Mesenchymal stem cell (in vitro differentiated cells and primary cell): Measurements from ENCODE around the gene HOXD9.
A peak's percentile ranks its signal among the peaks of the same experiment; 100 is the strongest.

Experiments
- DNase-seq: peaks from one replicate; pipeline ENCODE4 v3.0.0-alpha.2; 2013
- H2AFZ ChIP-seq: one replicate; pipeline ENCODE4 v1.6.1; 2013; ENCODE audit warnings: low read depth, mild to moderate bottlenecking, control low read depth, inconsistent platforms, low read length, moderate library complexity
- H2AK5ac ChIP-seq: 2 replicates; pipeline ENCODE4 v1.6.1; 2013; ENCODE audit warnings: low read length, moderate library complexity, mild to moderate bottlenecking, inconsistent platforms; ENCODE audit not compliant: severe bottlenecking
- H2BK120ac ChIP-seq: one replicate; pipeline ENCODE4 v1.6.1; 2013; ENCODE audit warnings: low read depth, mild to moderate bottlenecking, inconsistent platforms, low read length, moderate library complexity
- H2BK12ac ChIP-seq, 2 experiments: one replicate each; pipeline ENCODE4 v1.6.1; 2013; ENCODE audit warnings: inconsistent platforms in 2 of 2, low read length in 2 of 2, mild to moderate bottlenecking in 2 of 2, moderate library complexity in 2 of 2, control low read depth in 1 of 2
- H2BK15ac ChIP-seq: one replicate; pipeline ENCODE4 v1.6.1; 2013; ENCODE audit warnings: mild to moderate bottlenecking, low read depth, inconsistent platforms; ENCODE audit not compliant: poor library complexity, severe bottlenecking
- H2BK5ac ChIP-seq: 2 replicates; pipeline ENCODE4 v1.6.1; 2013; ENCODE audit warnings: low read depth, mild to moderate bottlenecking, low read length, control low read depth, inconsistent platforms; ENCODE audit not compliant: poor library complexity, severe bottlenecking
- H3K14ac ChIP-seq, 2 experiments: one replicate each; pipeline ENCODE4 v1.6.1; 2013; ENCODE audit warnings: inconsistent platforms in 2 of 2, low read length in 2 of 2, control low read depth in 1 of 2, mild to moderate bottlenecking in 1 of 2, moderate library complexity in 1 of 2
- H3K18ac ChIP-seq, 2 experiments: one replicate each; pipeline ENCODE4 v1.6.1; 2013; ENCODE audit warnings: inconsistent platforms in 2 of 2, low read length in 2 of 2, control low read depth in 1 of 2, low read depth in 1 of 2, mild to moderate bottlenecking in 1 of 2
- H3K23ac ChIP-seq, 2 experiments: one replicate each; pipeline ENCODE4 v1.6.1; 2013; ENCODE audit warnings: inconsistent platforms in 2 of 2, low read length in 2 of 2, mild to moderate bottlenecking in 2 of 2, moderate library complexity in 2 of 2, control low read depth in 1 of 2
- H3K27ac ChIP-seq: 2 replicates; pipeline ENCODE4 v1.5.1; 2013; ENCODE audit warnings: mild to moderate bottlenecking, moderate library complexity, low read length, control low read depth, inconsistent platforms; ENCODE audit not compliant: poor library complexity, severe bottlenecking
- H3K27me3 ChIP-seq, 2 experiments: 2 replicates each; pipeline versions ENCODE4 v1.6.1 to v1.7.0; 2013; ENCODE audit warnings: low read length in 2 of 2, mild to moderate bottlenecking in 2 of 2, moderate library complexity in 2 of 2, control low read depth in 1 of 2, inconsistent platforms in 1 of 2; ENCODE audit not compliant: control insufficient read depth in 1 of 2, insufficient read depth in 1 of 2
- H3K36me3 ChIP-seq, 2 experiments: 2 replicates each; pipeline versions ENCODE4 v1.6.1 to v1.7.0; 2013; ENCODE audit warnings: low read length in 2 of 2, control low read depth in 1 of 2, inconsistent platforms in 1 of 2, low read depth in 1 of 2, mild to moderate bottlenecking in 1 of 2; ENCODE audit not compliant: insufficient read depth in 2 of 2, control insufficient read depth in 1 of 2
- H3K4ac ChIP-seq, 2 experiments: one replicate each; pipeline ENCODE4 v1.6.1; 2013; ENCODE audit warnings: inconsistent platforms in 2 of 2, low read length in 2 of 2, mild to moderate bottlenecking in 2 of 2, moderate library complexity in 2 of 2, control low read depth in 1 of 2, low read depth in 1 of 2
- H3K4me1 ChIP-seq: 2 replicates; pipeline ENCODE4 v1.6.1; 2013; ENCODE audit warnings: low read depth, low read length, control low read depth; ENCODE audit not compliant: control insufficient read depth, insufficient read depth
- H3K4me2 ChIP-seq: 2 replicates; pipeline ENCODE4 v1.6.1; 2013; ENCODE audit warnings: low read length, mild to moderate bottlenecking, inconsistent platforms; ENCODE audit not compliant: poor library complexity, severe bottlenecking
- H3K4me3 ChIP-seq, 2 experiments: 2 replicates each; pipeline versions ENCODE4 v1.5.1 to v1.7.0; 2013; ENCODE audit warnings: low read length in 2 of 2, mild to moderate bottlenecking in 2 of 2, control low read depth in 1 of 2, low read depth in 1 of 2; ENCODE audit not compliant: insufficient read depth in 1 of 2
- H3K79me1 ChIP-seq: replicated peaks from 2 replicates; pipeline ENCODE4 v1.6.1; 2013; ENCODE audit warnings: mild to moderate bottlenecking, control low read depth, low read length, inconsistent platforms; ENCODE audit not compliant: poor library complexity, severe bottlenecking
- H3K9ac ChIP-seq: 2 replicates; pipeline ENCODE4 v1.7.0; 2013; ENCODE audit warnings: mild to moderate bottlenecking, low read length, moderate library complexity
- H3K9me3 ChIP-seq: 2 replicates; pipeline ENCODE4 v1.7.0; 2013; ENCODE audit warnings: mild to moderate bottlenecking, low read length; ENCODE audit not compliant: control insufficient read depth
- H4K8ac ChIP-seq: one replicate; pipeline ENCODE4 v1.6.1; 2013; ENCODE audit warnings: inconsistent platforms, mild to moderate bottlenecking, low read length, moderate library complexity
- H4K91ac ChIP-seq: one replicate; pipeline ENCODE4 v1.6.1; 2013; ENCODE audit warnings: mild to moderate bottlenecking, low read length, inconsistent platforms
- WGBS: methylation state at CpG from one replicate; pipeline ENCODE4 v1.1.7; 2013; ENCODE audit warnings: mixed read lengths; 5-methylcytosine and 5-hydroxymethylcytosine counted together

HOXD9 gene

DNA sequence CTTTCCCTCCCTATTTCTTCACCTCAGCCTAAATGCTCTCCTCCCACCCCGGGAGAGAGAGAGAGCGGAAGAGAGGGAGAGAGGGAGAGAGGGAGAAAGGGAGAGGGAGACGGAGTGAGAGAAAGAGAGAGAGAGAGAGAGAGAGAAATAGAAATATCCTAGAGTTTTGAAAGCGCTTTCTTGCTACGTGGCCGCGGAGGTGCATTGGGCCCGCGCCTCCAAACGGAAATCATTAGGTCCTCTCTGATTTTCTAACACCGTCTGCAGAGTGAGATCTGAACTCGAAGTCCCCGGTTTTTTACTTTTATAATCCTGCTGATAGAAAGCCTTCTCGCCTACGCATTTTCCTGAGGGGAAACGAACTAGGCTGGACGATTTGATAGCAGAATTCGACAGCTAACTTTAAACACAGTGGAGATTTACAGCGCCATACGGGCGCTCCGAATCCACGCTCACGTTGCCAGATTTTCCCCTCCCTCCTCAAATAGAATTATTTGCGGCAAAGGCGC, 37.9 kb upstream of the HOXD9 start:
- Histone ChIP-seq H2AFZ (no peak overlapping the region), H3K4ac (no peak overlapping the region), H3K23ac (no peak overlapping the region), H2BK5ac (no peak overlapping the region), H3K4me3 (no peak overlapping the region), H3K79me1 (no peaks in the 10 kb centered on the region), H2BK15ac (no peak overlapping the region), H2BK120ac (no peak overlapping the region), H3K36me3 (peaks cover 0 to 3% of the 10 kb centered on the region in 2 experiments), H4K91ac (no peak overlapping the region), H3K27me3 (peaks cover 95 to 97% of the 10 kb centered on the region in 2 experiments), H3K4me2 (no peak overlapping the region), H2BK12ac (no peak overlapping the region), H4K8ac (no peak overlapping the region), H3K9ac (no peak overlapping the region), H3K9me3 (no peaks in the 10 kb centered on the region), H3K4me1 (peaks cover 34% of the 10 kb centered on the region), H2AK5ac (no peak overlapping the region), H3K27ac (no peak overlapping the region), H3K18ac (no peak overlapping the region), H3K14ac (no peak overlapping the region)
- WGBS = 1% methylated on average over 26 of the region's 26 CpGs
- no peak for DNase-seq

DNA sequence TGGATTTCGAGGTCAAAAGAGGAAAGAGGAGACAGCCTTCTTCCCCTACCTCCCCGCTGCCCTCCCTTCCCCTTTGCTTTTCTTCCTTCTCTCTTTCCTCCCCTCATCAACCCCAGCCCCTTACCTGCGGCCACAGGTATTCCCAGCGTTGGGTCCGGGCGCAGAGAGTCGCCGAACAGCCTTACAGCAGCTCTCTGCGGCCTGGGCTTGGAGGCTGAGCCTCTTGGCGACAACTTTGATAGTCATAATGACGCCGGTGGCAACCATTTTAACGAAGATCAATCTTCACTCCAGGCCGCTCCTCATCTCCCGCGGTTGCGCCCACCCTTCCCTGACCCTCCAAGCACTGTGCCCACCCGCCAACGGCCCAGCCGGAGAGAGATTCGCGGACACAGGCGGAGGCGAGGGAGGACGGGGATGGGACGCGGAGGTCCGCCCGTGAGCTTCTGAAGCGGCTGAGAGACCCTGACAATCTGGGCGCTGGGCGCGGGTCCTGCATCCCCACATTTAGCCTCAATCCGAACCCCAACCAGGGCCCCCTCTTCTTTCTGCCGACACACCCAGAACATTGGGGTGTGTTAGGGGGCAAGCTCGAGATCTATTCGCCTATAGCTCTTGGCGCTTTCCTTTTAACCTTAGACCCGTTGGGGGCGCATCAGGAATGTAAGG, 37.3 kb upstream of the HOXD9 start:
- no peak overlapping the region for H3K23ac ChIP-seq
- no peak overlapping the region for H3K4me2 ChIP-seq
- no peak overlapping the region for H2AFZ ChIP-seq
- no peak overlapping the region for H4K8ac ChIP-seq
- H2AK5ac ChIP-seq = no peak overlapping the region
- no peak overlapping the region for H3K27ac ChIP-seq
- H3K4me1 ChIP-seq = peaks cover 30% of the 10 kb centered on the region
- no peak overlapping the region for H2BK5ac ChIP-seq
- H3K27me3 ChIP-seq = peaks cover 99 to 100% of the 10 kb centered on the region in 2 experiments
- H4K91ac ChIP-seq = no peak overlapping the region
- H3K4ac ChIP-seq = no peak overlapping the region
- peaks cover 0 to 3% of the 10 kb centered on the region in 2 experiments for H3K36me3 ChIP-seq
- H2BK15ac ChIP-seq = no peak overlapping the region
- 1% methylated on average over 29 of the region's 40 CpGs for WGBS
- DNase-seq = no peak
- H2BK12ac ChIP-seq = no peak overlapping the region
- no peak overlapping the region for H3K4me3 ChIP-seq
- H3K9ac ChIP-seq = no peak overlapping the region
- no peaks in the 10 kb centered on the region for H3K79me1 ChIP-seq
- no peaks in the 10 kb centered on the region for H3K9me3 ChIP-seq
- H2BK120ac ChIP-seq = no peak overlapping the region
- no peak overlapping the region for H3K18ac ChIP-seq
- H3K14ac ChIP-seq = no peak overlapping the region

DNA sequence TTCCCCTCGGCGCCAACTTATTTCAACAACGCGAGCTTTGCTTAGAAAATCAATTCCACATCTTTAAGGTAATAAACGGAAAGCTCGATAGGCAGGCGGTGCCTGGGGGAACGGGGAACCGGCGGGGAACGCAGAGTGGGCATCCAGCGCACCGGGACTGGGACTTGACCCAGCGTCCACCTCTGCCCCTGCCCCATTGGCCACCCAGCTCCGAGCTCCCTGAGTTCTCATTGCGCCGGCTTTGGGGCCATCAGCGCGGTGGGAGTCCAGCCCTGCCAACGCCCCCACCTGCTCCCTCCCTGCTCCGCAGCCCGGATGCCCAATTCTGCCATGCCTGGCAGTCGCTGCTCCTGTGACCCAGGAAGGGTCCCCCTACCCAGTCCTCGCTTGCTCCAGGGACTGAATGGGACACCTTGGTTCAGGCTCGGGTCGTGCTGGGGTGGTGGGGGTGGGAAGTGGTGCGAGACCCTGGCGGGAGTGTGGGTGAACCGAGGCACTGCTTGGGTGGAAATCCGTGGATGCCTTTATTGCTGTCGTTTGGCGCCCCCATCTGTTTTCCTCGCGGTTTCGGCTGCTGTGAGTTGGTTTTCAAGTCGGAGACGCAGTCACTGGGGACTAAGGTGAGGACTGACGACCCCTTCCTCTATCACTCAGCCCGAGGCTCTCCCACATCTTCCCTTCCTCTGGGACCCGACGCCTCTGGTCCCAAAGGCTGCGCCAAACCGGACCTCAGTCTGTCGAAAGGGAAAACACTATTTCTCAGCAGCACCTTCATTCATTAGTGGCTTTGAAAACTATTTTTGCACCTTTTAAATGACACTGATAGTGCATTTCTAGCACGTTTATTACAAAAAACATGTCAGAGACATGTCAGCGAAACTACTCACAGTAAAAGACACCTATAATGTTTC, 36.4 kb upstream of the HOXD9 start:
- H3K4me1 ChIP-seq = peaks cover 26% of the 10 kb centered on the region
- H3K4me3 ChIP-seq = peak overlapping the region in 1 of 2 experiments; percentile 37
- no peak overlapping the region for H2AK5ac ChIP-seq
- H4K8ac ChIP-seq = no peak overlapping the region
- no peaks in the 10 kb centered on the region for H3K79me1 ChIP-seq
- no peak overlapping the region for H3K14ac ChIP-seq
- no peaks in the 10 kb centered on the region for H3K9me3 ChIP-seq
- H3K4me2 ChIP-seq = no peak overlapping the region
- peak overlapping the region in 1 of 2 experiments; percentile 66 for H3K23ac ChIP-seq
- no peak overlapping the region for H2AFZ ChIP-seq
- no peak overlapping the region for H2BK15ac ChIP-seq
- no peak overlapping the region for H3K9ac ChIP-seq
- H2BK12ac ChIP-seq = no peak overlapping the region
- no peak overlapping the region for H2BK120ac ChIP-seq
- whole genome bisulfite sequencing = under 1% methylated on average over 43 of the region's 46 CpGs
- peaks cover 98 to 100% of the 10 kb centered on the region in 2 experiments for H3K27me3 ChIP-seq
- no peak for DNase-seq
- no peak overlapping the region for H4K91ac ChIP-seq
- H3K18ac ChIP-seq = no peak overlapping the region
- H3K4ac ChIP-seq = no peak overlapping the region
- peaks cover 0 to 3% of the 10 kb centered on the region in 2 experiments for H3K36me3 ChIP-seq
- no peak overlapping the region for H2BK5ac ChIP-seq
- H3K27ac ChIP-seq = no peak overlapping the region
